HepG2 (cell line): ENCODE results near the gene MEX3D. TPM values are rescaled to one million over a fixed set of nuclear protein-coding genes. Genes with fewer than 3 reads are reported as not detected.

Source experiments
- ATAC-seq: fragments of 200-7000 bp; cut with Tn5 transposase; 3 replicates; pipeline ENCODE4 v1.9.1; 2020; ENCODE audit warnings: mild to moderate bottlenecking, moderate library complexity
- BruUV-seq: library from RNA; stranded (reverse); fragments of 400-500 nt; replicated peaks from 2 replicates; lab custom pipeline; 2021; lab: Mats Ljungman, UMichigan
- CTCF ChIA-PET: fragments of 300-600 bp; formaldehyde crosslinking; extraction: SDS; loops from one replicate; lab custom pipeline; 2021; ENCODE audit warnings: low total read pairs, inconsistent platforms, low intra/inter-chr PET ratio; lab: Yijun Ruan, JAX
- POLR2A ChIA-PET: fragments of 350-600 bp; sonication (Branson Sonifier 250); formaldehyde crosslinking; loops from one replicate; lab custom pipeline; 2020; ENCODE audit warnings: antibody characterized with exemption, inconsistent platforms; lab: Yijun Ruan, JAX
- DNase-seq: peaks from one replicate; pipeline ENCODE4 v3.0.0-alpha.2; 2015; ENCODE audit warnings: low spot score
- FAIRE-seq: peaks from 3 replicates; lab custom pipeline; 2011; peaks lifted over from hg19 to GRCh38; lab: Jason Lieb, UNC
- H2AFZ ChIP-seq: one replicate; pipeline ENCODE4 v1.6.1; 2011; ENCODE audit warnings: low read length, inconsistent platforms
- H3K27ac ChIP-seq: fragments of 300-600 bp; 3 replicates; pipeline ENCODE4 v1.8.0; 2011; ENCODE audit warnings: mixed run types, mild to moderate bottlenecking, mixed read lengths, low read length, inconsistent platforms; ENCODE audit not compliant: insufficient read depth; ENCODE audit errors: extremely low read length
- H3K27me3 ChIP-seq, 2 experiments: fragments of 200-600 bp in 1 of 2; 2 replicates in 1 of 2; 3 replicates in 1 of 2; pipeline versions ENCODE4 v1.6.0 to v1.8.0; 2011; ENCODE audit warnings: low read length in 2 of 2, mild to moderate bottlenecking in 2 of 2, moderate library complexity in 2 of 2, inconsistent platforms in 1 of 2; ENCODE audit not compliant: insufficient read depth in 2 of 2, control insufficient read depth in 1 of 2
- H3K36me3 ChIP-seq, 2 experiments: fragments of 200-600 bp in 1 of 2; replicated peaks in 1 of 2; 2 replicates in 1 of 2; 3 replicates in 1 of 2; pipeline versions ENCODE4 v1.5.1 to v1.8.0; 2011; ENCODE audit warnings: low read length in 2 of 2, inconsistent platforms in 1 of 2; ENCODE audit not compliant: insufficient read depth in 2 of 2, control insufficient read depth in 1 of 2
- H3K4me1 ChIP-seq: 2 replicates; pipeline ENCODE4 v1.5.1; 2012; ENCODE audit warnings: low read length, inconsistent platforms; ENCODE audit not compliant: insufficient read depth
- H3K4me2 ChIP-seq: 2 replicates; pipeline ENCODE4 v1.6.0; 2011; ENCODE audit warnings: low read depth, low read length, inconsistent platforms
- H3K4me3 ChIP-seq, 3 experiments: fragments of 200-600 bp in 1 of 3; sonication (generic), shearing (Covaris generic) in 1 of 3; replicated peaks in 1 of 3; 2 replicates each; pipeline ENCODE4 v1.5.1; 2011 to 2016; ENCODE audit warnings: low read length in 3 of 3, inconsistent platforms in 2 of 3, low read depth in 2 of 3, mild to moderate bottlenecking in 2 of 3, control low read depth in 1 of 3, mixed read lengths in 1 of 3; ENCODE audit not compliant: insufficient read depth in 1 of 3
- H3K79me2 ChIP-seq: one replicate; pipeline ENCODE4 v1.6.1; 2011; ENCODE audit warnings: low read length, inconsistent platforms; ENCODE audit not compliant: insufficient read depth
- H3K9ac ChIP-seq: 2 replicates; pipeline ENCODE4 v1.6.0; 2011; ENCODE audit warnings: mild to moderate bottlenecking, low read depth, low read length, inconsistent platforms; ENCODE audit not compliant: insufficient read depth
- H3K9me3 ChIP-seq: 2 replicates; pipeline ENCODE4 v1.5.1; 2012; ENCODE audit warnings: mild to moderate bottlenecking, low read length
- H4K20me1 ChIP-seq: 2 replicates; pipeline ENCODE4 v1.6.0; 2011; ENCODE audit warnings: inconsistent platforms, mild to moderate bottlenecking, low read length, moderate library complexity; ENCODE audit not compliant: insufficient read depth
- DMAP1 ChIP-seq: IDR thresholded peaks from 2 replicates; pipeline ENCODE4 v1.6.1; 2016
- MED13 ChIP-seq: sonication (generic); formaldehyde crosslinking; IDR thresholded peaks from 2 replicates; pipeline ENCODE4 v1.5.0; 2020; ENCODE audit warnings: missing genetic modification reagents
- ZNF121 ChIP-seq: sonication (generic); formaldehyde crosslinking; IDR thresholded peaks from 2 replicates; pipeline ENCODE4 v1.5.0; 2020; ENCODE audit warnings: mild to moderate bottlenecking, missing genetic modification reagents
- ZNF598 ChIP-seq: sonication (generic); formaldehyde crosslinking; IDR thresholded peaks from 2 replicates; pipeline ENCODE4 v1.5.1; 2020; ENCODE audit warnings: mild to moderate bottlenecking, missing genetic modification reagents, borderline replicate concordance
- ZNF704 ChIP-seq: sonication (generic); formaldehyde crosslinking; IDR thresholded peaks from 2 replicates; pipeline ENCODE4 v1.8.1; 2023; ENCODE audit warnings: mild to moderate bottlenecking, inconsistent platforms, moderate library complexity, missing genetic modification reagents, borderline replicate concordance
- ZNF770 ChIP-seq: sonication (generic); formaldehyde crosslinking; IDR thresholded peaks from 2 replicates; pipeline ENCODE4 v1.5.0; 2020; ENCODE audit warnings: mild to moderate bottlenecking, missing genetic modification reagents
- WGBS: methylation state at CpG from one replicate; pipeline ENCODE4 v1.1.6; 2017; ENCODE audit warnings: low lambda C conversion rate; 5-methylcytosine and 5-hydroxymethylcytosine counted together
- in situ Hi-C: cut with HindIII; loops from 2 replicates; pipeline ENCODE4 v1.10.0; 2017; ENCODE audit warnings: low pct_unique_long_range_greater_than_20kb; ENCODE audit not compliant: extremely low pct_ligation_motif_present
- intact Hi-C: fragments of 100-400 bp; cut with micrococcal nuclease; formaldehyde crosslinking; loops from one replicate; pipeline ENCODE4 v1.10.0; 2022; ENCODE audit not compliant: unreplicated experiment
- polyA plus RNA-seq, 8 experiments: library from polyadenylated mRNA; depleted of rRNA in 3 of 8; stranded (reverse) in 7 of 8; unstranded in 1 of 8; fragments of >200 nt; fragmentation: Illumina TruSeq in 4 of 8; extraction: Trizol in 4 of 8; gene quantifications; 2 replicates each; pipeline versions ENCODE4 v1.2.1 to v1.2.3, GENCODE V29; 2011 to 2016; ENCODE audit warnings: low read depth in 4 of 8, missing spikeins in 1 of 8, mixed read lengths in 1 of 8; ENCODE audit not compliant: insufficient read depth in 1 of 8
- total RNA-seq, 5 experiments: library from RNA; depleted of rRNA; stranded (reverse); fragments of >200 nt; fragmentation: Illumina TruSeq; extraction: Trizol; gene quantifications; 2 replicates each; pipeline ENCODE4 v1.2.3, GENCODE V29; 2016; ENCODE audit warnings: low read depth in 1 of 5

Gene MEX3D
- total and polyA plus RNA-seq, 2 of the 13 experiments (the other 11 are each of a cell fraction or from before 2014, with no cell fraction given): 3.6 to 17.1 TPM

GRCh38 chr19:1561236-1561842 lies 6.8 kb downstream of the MEX3D start:
- H3K4me3 ChIP-seq: no peak overlapping the region
- ChIA-PET CTCF (no interaction called here), POLR2A (no interaction called here)
- 0 out of 2 replicates have a peak, but pooled peaks cover 6% of the 10 kb centered on the region for H4K20me1 ChIP-seq
- FAIRE-seq (no peak), DNase-seq (no peak), ATAC-seq (no peak)
- H3K36me3 ChIP-seq: peaks cover 0 to 4% of the 10 kb centered on the region in 2 experiments; a peak in 3 of 5 replicates
- in situ Hi-C loops: no loop called here
- no peaks in the 10 kb centered on the region for H3K9me3 ChIP-seq
- H3K27ac ChIP-seq: no peak overlapping the region
- 97% methylated on average over 11 of the region's 17 CpGs for WGBS
- peaks cover 8% of the 10 kb centered on the region for H3K4me1 ChIP-seq
- H3K79me2 ChIP-seq: peaks cover 10% of the 10 kb centered on the region
- no peak overlapping the region for H3K4me2 ChIP-seq
- no peak overlapping the region for H3K9ac ChIP-seq
- intact Hi-C loops: no loop called here
- no TSS peak for BruUV-seq
- H2AFZ ChIP-seq: no peak overlapping the region
- TF ChIP-seq ZNF598 (CRISPR knock-in tag) (no peak), ZNF704 (CRISPR knock-in tag) (no peak), ZNF770 (CRISPR knock-in tag) (0 out of 2 replicates have a peak, but pooled peaks have one; percentile 56), DMAP1 (CRISPR knock-in tag) (no peak), MED13 (CRISPR knock-in tag) (no peak), ZNF121 (CRISPR knock-in tag) (peak; percentile 78)
- H3K27me3 ChIP-seq: no peaks in the 10 kb centered on the region
